Hepatocyte (in vitro differentiated cells): ENCODE results near the gene ZNF212. TPM values are rescaled to one million over a fixed set of nuclear protein-coding genes. Genes with fewer than 3 reads are reported as not detected.

Experiments
- DNase-seq: peaks from one replicate; pipeline ENCODE4 v3.0.0-alpha.2; 2016; ENCODE audit warnings: low spot score
- H2AFZ ChIP-seq: fragments of 200-600 bp; sonication (generic); 2 replicates; pipeline ENCODE4 v1.6.0; 2016; ENCODE audit warnings: antibody characterized with exemption, mild to moderate bottlenecking
- H3K27ac ChIP-seq: fragments of 200-600 bp; sonication (generic); 2 replicates; pipeline ENCODE4 v1.5.1; 2016; ENCODE audit warnings: mild to moderate bottlenecking
- H3K27me3 ChIP-seq: fragments of 200-600 bp; sonication (generic); 2 replicates; pipeline ENCODE4 v1.6.1; 2016
- H3K36me3 ChIP-seq: fragments of 200-600 bp; sonication (generic); replicated peaks from 2 replicates; pipeline ENCODE4 v1.5.1; 2016; ENCODE audit warnings: low read depth; ENCODE audit not compliant: insufficient read depth
- H3K4me1 ChIP-seq: fragments of 200-600 bp; sonication (generic); 2 replicates; pipeline ENCODE4 v1.5.1; 2016; ENCODE audit warnings: mild to moderate bottlenecking, moderate library complexity; ENCODE audit not compliant: insufficient read depth
- H3K4me2 ChIP-seq: fragments of 200-600 bp; sonication (generic); 2 replicates; pipeline ENCODE4 v1.6.0; 2016
- H3K4me3 ChIP-seq: fragments of 200-600 bp; sonication (generic); 2 replicates; pipeline ENCODE4 v1.5.1; 2016; ENCODE audit warnings: mild to moderate bottlenecking
- H3K79me2 ChIP-seq: fragments of 200-600 bp; sonication (generic); 2 replicates; pipeline ENCODE4 v1.6.0; 2017; ENCODE audit warnings: mild to moderate bottlenecking
- H3K9me2 ChIP-seq: fragments of 200-600 bp; sonication (generic); replicated peaks from 2 replicates; pipeline ENCODE4 v1.6.0; 2017; ENCODE audit warnings: mild to moderate bottlenecking; ENCODE audit not compliant: insufficient read depth
- H3K9me3 ChIP-seq: fragments of 200-600 bp; sonication (generic); 2 replicates; pipeline ENCODE4 v1.5.1; 2016; ENCODE audit warnings: low read depth, mild to moderate bottlenecking
- H4K20me1 ChIP-seq: fragments of 200-600 bp; sonication (generic); 2 replicates; pipeline ENCODE4 v1.6.0; 2016; ENCODE audit warnings: mild to moderate bottlenecking; ENCODE audit not compliant: insufficient read depth, poor library complexity, severe bottlenecking
- EZH2 ChIP-seq: fragments of 200-600 bp; sonication (generic); IDR thresholded peaks from 2 replicates; pipeline ENCODE4 v1.6.1; 2016; ENCODE audit warnings: antibody characterized with exemption, mild to moderate bottlenecking, borderline replicate concordance
- EZH2phosphoT487 ChIP-seq: fragments of 200-600 bp; sonication (generic); IDR thresholded peaks from one replicate; pipeline ENCODE4 v1.6.1; 2018; ENCODE audit warnings: antibody characterized with exemption, mild to moderate bottlenecking, low read depth, moderate library complexity; ENCODE audit not compliant: unreplicated experiment, severe bottlenecking
- WGBS: methylation state at CpG from one replicate; pipeline ENCODE4 v1.1.6; 2016; ENCODE audit warnings: low lambda C conversion rate; ENCODE audit errors: missing lambda C conversion rate; 5-methylcytosine and 5-hydroxymethylcytosine counted together
- polyA plus RNA-seq: library from polyadenylated mRNA; unstranded; fragments of >200 nt; fragmentation: Nextera tagmentation; extraction: Ambion mirVana; gene quantifications from 2 replicates; pipeline ENCODE4 v1.2.1, GENCODE V29; 2016
- total RNA-seq: library from RNA; depleted of rRNA; stranded (reverse); fragments of >200 nt; gene quantifications from 2 replicates; pipeline ENCODE4 v1.2.3, GENCODE V29; 2014
- TF ChIP-seq, protein P1 (sequence below): fragments of 200-600 bp; sonication (generic); IDR thresholded peaks from 2 replicates; pipeline ENCODE4 v1.5.1; 2016; ENCODE audit warnings: antibody characterized with exemption, mild to moderate bottlenecking; ENCODE audit not compliant: poor library complexity

The ZNF212 gene
- total and polyA plus RNA-seq, 2 experiments from 2014 or later = 4.6 to 9.9 TPM

DNA sequence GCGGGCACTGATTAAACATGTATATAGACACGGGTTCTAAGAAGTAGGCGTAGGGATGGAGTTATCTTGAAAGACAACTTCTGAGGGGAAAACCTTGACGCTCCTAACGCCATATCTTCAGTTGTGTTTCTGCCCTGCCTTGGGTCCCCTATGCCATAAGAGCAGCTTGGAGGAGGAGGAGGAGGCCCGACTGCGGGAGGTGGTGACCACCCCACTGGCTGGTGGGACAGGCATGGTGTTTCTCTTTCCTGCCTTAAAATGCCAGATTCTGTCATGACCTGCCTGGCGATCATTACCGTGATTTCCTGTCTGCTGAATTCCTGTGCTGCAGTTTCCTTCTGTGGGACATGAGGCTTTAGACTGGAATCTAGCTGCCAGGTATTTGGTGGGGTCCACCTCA is 38.4 kb downstream of the ZNF212 start:
- H3K4me1 ChIP-seq = no peaks in the 10 kb centered on the region
- WGBS = 98% methylated on average over 9 of the region's 9 CpGs

DNA sequence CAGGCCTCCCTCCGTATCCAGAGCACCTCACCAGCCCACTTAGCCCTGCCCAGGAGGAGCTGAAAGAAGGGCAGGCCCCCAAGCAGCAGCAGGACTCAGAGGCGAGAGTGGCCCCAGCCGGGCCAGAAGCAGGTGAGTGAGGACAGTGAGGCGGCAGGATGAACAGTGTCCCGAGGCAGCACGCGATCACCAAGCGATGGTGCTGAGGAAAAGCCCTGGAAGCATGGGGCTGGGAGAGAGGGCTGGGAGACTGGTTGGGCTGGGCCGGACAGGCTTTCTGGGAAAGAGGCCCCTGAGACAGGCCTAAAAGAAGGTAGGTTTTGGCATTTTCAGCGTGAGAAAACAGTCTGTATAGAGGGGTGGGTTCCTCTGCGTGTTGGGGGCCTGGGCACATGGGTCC is 38.9 kb downstream of the ZNF212 start:
- H3K27me3 ChIP-seq = no peaks in the 10 kb centered on the region
- no peak for DNase-seq
- no peaks in the 10 kb centered on the region for H3K4me1 ChIP-seq
- H3K36me3 ChIP-seq = peaks cover 3% of the 10 kb centered on the region
- no peak overlapping the region for H3K27ac ChIP-seq
- 96% methylated on average over 11 of the region's 11 CpGs for WGBS
- TF ChIP-seq EZH2phosphoT487 (no peak), EZH2 (no peak)
- TF ChIP-seq, protein P1, sequence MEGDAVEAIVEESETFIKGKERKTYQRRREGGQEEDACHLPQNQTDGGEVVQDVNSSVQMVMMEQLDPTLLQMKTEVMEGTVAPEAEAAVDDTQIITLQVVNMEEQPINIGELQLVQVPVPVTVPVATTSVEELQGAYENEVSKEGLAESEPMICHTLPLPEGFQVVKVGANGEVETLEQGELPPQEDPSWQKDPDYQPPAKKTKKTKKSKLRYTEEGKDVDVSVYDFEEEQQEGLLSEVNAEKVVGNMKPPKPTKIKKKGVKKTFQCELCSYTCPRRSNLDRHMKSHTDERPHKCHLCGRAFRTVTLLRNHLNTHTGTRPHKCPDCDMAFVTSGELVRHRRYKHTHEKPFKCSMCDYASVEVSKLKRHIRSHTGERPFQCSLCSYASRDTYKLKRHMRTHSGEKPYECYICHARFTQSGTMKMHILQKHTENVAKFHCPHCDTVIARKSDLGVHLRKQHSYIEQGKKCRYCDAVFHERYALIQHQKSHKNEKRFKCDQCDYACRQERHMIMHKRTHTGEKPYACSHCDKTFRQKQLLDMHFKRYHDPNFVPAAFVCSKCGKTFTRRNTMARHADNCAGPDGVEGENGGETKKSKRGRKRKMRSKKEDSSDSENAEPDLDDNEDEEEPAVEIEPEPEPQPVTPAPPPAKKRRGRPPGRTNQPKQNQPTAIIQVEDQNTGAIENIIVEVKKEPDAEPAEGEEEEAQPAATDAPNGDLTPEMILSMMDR = no peak
- H4K20me1 ChIP-seq = no peaks in the 10 kb centered on the region
- no peaks in the 10 kb centered on the region for H3K79me2 ChIP-seq
- no peak overlapping the region for H3K4me2 ChIP-seq
- H3K4me3 ChIP-seq = no peak overlapping the region
- peaks cover 5% of the 10 kb centered on the region for H3K9me3 ChIP-seq
- H2AFZ ChIP-seq = no peak overlapping the region
- no peaks in the 10 kb centered on the region for H3K9me2 ChIP-seq

More for the DNA sequence above, 38.4 kb downstream of the ZNF212 start:
- H3K27me3 ChIP-seq = no peaks in the 10 kb centered on the region
- H4K20me1 ChIP-seq = no peaks in the 10 kb centered on the region
- no peak overlapping the region for H3K27ac ChIP-seq
- H3K36me3 ChIP-seq = peaks cover 3% of the 10 kb centered on the region
- no peaks in the 10 kb centered on the region for H3K9me2 ChIP-seq
- H3K4me3 ChIP-seq = no peak overlapping the region
- no peak overlapping the region for H2AFZ ChIP-seq
- no peak for DNase-seq
- H3K9me3 ChIP-seq = peaks cover 5% of the 10 kb centered on the region
- no peak overlapping the region for H3K4me2 ChIP-seq
- no peaks in the 10 kb centered on the region for H3K79me2 ChIP-seq
- TF ChIP-seq EZH2phosphoT487 (no peak), EZH2 (no peak)
- TF ChIP-seq, protein P1 = no peak

DNA sequence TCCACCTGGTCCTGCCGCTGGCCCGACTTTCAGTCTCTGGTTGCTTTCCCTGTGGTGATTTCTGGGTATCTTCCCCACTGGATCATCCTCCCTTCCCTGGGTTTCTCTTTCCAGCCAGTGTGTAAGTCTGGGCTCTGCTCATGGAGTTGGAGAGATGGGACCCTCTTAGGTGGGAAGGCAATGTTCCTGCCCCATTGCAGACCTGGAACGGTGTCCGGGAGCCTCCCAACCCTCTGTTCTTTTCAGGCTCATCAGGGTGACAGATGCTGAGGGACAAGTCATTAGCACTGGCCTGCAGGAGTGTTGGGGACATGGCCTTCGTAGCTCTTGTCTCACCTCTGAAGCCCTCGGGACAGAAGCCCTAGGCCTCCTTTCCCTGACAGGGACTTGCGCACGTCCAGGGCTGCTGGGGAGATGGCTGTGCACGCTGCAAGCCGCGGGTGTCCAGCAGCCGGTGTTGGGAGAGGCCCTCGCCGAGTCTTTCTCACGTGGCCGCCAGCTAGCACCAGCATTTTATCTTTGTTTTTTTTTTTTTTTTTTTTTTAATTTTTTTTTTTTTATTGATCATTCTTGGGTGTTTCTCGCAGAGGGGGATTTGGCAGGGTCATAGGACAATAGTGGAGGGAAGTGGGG is 39.8 kb downstream of the ZNF212 start:
- Histone ChIP-seq H3K36me3 (peaks cover 3% of the 10 kb centered on the region), H2AFZ (no peak overlapping the region)
- WGBS = 98% methylated on average over 17 of the region's 17 CpGs

More for the DNA sequence above, 39.8 kb downstream of the ZNF212 start:
- Histone ChIP-seq H3K4me1 (no peaks in the 10 kb centered on the region), H3K79me2 (no peaks in the 10 kb centered on the region), H4K20me1 (no peaks in the 10 kb centered on the region), H3K4me3 (no peak overlapping the region), H3K4me2 (no peak overlapping the region), H3K9me2 (no peaks in the 10 kb centered on the region), H3K9me3 (peaks cover 5% of the 10 kb centered on the region), H3K27ac (no peak overlapping the region), H3K27me3 (no peaks in the 10 kb centered on the region)
- no peak for TF ChIP-seq EZH2
- TF ChIP-seq, protein P1 = no peak
- TF ChIP-seq EZH2phosphoT487 = no peak
- no peak for DNase-seq
